ENCODE data around the gene ZNF280B. TPM values are rescaled to one million over a fixed set of nuclear protein-coding genes. Genes with fewer than 3 reads are reported as not detected.

The ZNF280B gene
- total and polyA plus RNA-seq, 2 experiments from 2014 or later: 5.5 to 6.7 TPM

- no peak overlapping the region for H3K4me3 ChIP-seq
- no peak for DNase-seq (ENCODE audit: low spot score)
- no peak overlapping the region for H3K4me3 Mint-ChIP-seq
- H4K20me1 ChIP-seq (replicated peaks; ENCODE audit: insufficient read depth): no peaks in the 10 kb centered on the region; the same call in 1 of the 2 replicates
- peaks cover 74% of the 10 kb centered on the region for H3K27me3 Mint-ChIP-seq (ENCODE audit: insufficient read depth, low read depth, poor library complexity)
- H3K9me2 ChIP-seq (ENCODE audit: insufficient read depth): no peaks in the 10 kb centered on the region
- no peak overlapping the region for H3K4me2 ChIP-seq
- no peak overlapping the region for H3K27ac ChIP-seq (ENCODE audit: low read depth)
- H3K79me2 ChIP-seq (replicated peaks; ENCODE audit: insufficient read depth): no peaks in the 10 kb centered on the region
- H3K27me3 ChIP-seq (ENCODE audit: insufficient read depth): peaks cover 99% of the 10 kb centered on the region
- no peak overlapping the region for H2AFZ ChIP-seq
- no peaks in the 10 kb centered on the region for H3K36me3 ChIP-seq (ENCODE audit: insufficient read depth)
- H3K27ac Mint-ChIP-seq: no peak overlapping the region
- no peaks in the 10 kb centered on the region for H3K4me1 ChIP-seq (ENCODE audit: insufficient read depth)
- ATAC-seq: no peak
- H3K9me3 Mint-ChIP-seq: no peaks in the 10 kb centered on the region; the same call in 2 of the 3 replicates
- no peaks in the 10 kb centered on the region for H3K36me3 Mint-ChIP-seq (ENCODE audit: low read depth)
- H3K4me1 Mint-ChIP-seq: no peaks in the 10 kb centered on the region
- no peaks in the 10 kb centered on the region for H3F3A ChIP-seq (replicated peaks; ENCODE audit: low read depth)
- TF ChIP-seq JUNB (IDR thresholded peaks at IDR 0.05; ENCODE audit: unreplicated experiment): no peak
Observed at GRCh38 chr22:22547692-22548300, 39.3 kb upstream of the ZNF280B start.

GRCh38 chr22:22547226-22547625 lies 38.7 kb upstream of the ZNF280B start:
- no peak overlapping the region for H2AFZ ChIP-seq
- ATAC-seq (no peak), DNase-seq (ENCODE audit: low spot score) (no peak)
- no peaks in the 10 kb centered on the region for H3K36me3 ChIP-seq (ENCODE audit: insufficient read depth)
- no peak overlapping the region for H3K4me3 ChIP-seq
- no peak overlapping the region for H3K4me2 ChIP-seq
- H3K9me3 Mint-ChIP-seq: no peaks in the 10 kb centered on the region; the same call in 2 of the 3 replicates
- H3K27me3 Mint-ChIP-seq (ENCODE audit: insufficient read depth, low read depth, poor library complexity): peaks cover 76% of the 10 kb centered on the region
- H3K79me2 ChIP-seq (replicated peaks; ENCODE audit: insufficient read depth): no peaks in the 10 kb centered on the region
- H3K27ac Mint-ChIP-seq: no peak overlapping the region
- H3K27me3 ChIP-seq (ENCODE audit: insufficient read depth): peaks cover 99% of the 10 kb centered on the region
- no peaks in the 10 kb centered on the region; the same call in 2 of the 3 replicates for H3K36me3 Mint-ChIP-seq (ENCODE audit: low read depth)
- H3K9me2 ChIP-seq (ENCODE audit: insufficient read depth): no peaks in the 10 kb centered on the region
- no peaks in the 10 kb centered on the region for H3F3A ChIP-seq (replicated peaks; ENCODE audit: low read depth)
- H3K4me1 Mint-ChIP-seq: no peaks in the 10 kb centered on the region
- H3K4me1 ChIP-seq (ENCODE audit: insufficient read depth): no peaks in the 10 kb centered on the region
- H3K4me3 Mint-ChIP-seq: no peak overlapping the region
- H4K20me1 ChIP-seq (replicated peaks; ENCODE audit: insufficient read depth): no peaks in the 10 kb centered on the region; the same call in 1 of the 2 replicates
- no peak overlapping the region for H3K27ac ChIP-seq (ENCODE audit: low read depth)
- TF ChIP-seq ETS1 (IDR thresholded peaks at IDR 0.05) (no peak), ZNF331 (CRISPR knock-in tag; IDR thresholded peaks at IDR 0.05; ENCODE audit: low read depth) (no peak), STAT1 (IDR thresholded peaks at IDR 0.05; ENCODE audit: unreplicated experiment) (no peak), REST (IDR thresholded peaks at IDR 0.05; ENCODE audit: unreplicated experiment) (no peak), CTCF (conservative IDR thresholded peaks at IDR 0.05; ENCODE audit: low read depth in 2 of 2) (no peak), POLR2AphosphoS5 (IDR thresholded peaks at IDR 0.05; ENCODE audit: low read depth) (no peak), NANOG (IDR thresholded peaks at IDR 0.05; ENCODE audit: borderline replicate concordance) (no peak), CREB1 (CRISPR knock-in tag; IDR thresholded peaks at IDR 0.05; ENCODE audit: low read depth) (no peak), ZNF114 (CRISPR knock-in tag; IDR thresholded peaks at IDR 0.05) (no peak), EZH2 (IDR thresholded peaks at IDR 0.05; ENCODE audit: low read depth, unreplicated experiment) (no peak), JUNB (IDR thresholded peaks at IDR 0.05; ENCODE audit: unreplicated experiment) (no peak)

Measured in GM23338 (cell line).